Measurements from ENCODE around the gene KMT5B. TPM values are rescaled to one million over a fixed set of nuclear protein-coding genes. Genes with fewer than 3 reads are reported as not detected.

KMT5B gene
- total and polyA plus RNA-seq, 2 of the 13 experiments (the other 11 are each of a cell fraction or from before 2014, with no cell fraction given): 17.6 to 23.7 TPM

DNA sequence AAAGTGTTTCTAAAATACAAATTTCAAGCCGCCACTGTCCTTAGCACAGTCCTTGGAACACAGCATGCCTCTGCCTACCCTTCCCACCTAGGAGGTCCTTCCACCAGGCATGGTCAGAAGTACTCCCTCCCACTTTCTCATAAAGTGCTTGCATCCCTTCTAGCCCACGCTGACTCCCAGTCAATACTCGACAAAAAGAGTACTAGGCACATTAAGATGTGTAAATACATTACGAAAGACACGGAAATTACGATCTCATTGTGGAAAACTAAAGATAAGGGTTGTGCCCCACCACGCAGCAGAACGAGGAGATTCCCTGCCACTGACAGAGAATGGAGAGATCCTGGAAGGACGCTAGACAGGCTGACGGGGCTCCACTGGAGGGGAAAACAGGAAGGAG, 105.4 kb downstream of the KMT5B start:
- H3K4me3 ChIP-seq (replicated peaks in 1 of 3; ENCODE audit: insufficient read depth in 1 of 3, low read depth in 2 of 3, low read length in 3 of 3): 0 out of 6 replicates have a peak overlapping the region, but pooled peaks of 1 of the 3 experiments have one; percentile 2
- WGBS (ENCODE audit: low lambda C conversion rate): 22% methylated on average over 10 of the region's 10 CpGs
- BruUV-seq (replicated peaks): no TSS peak
- in situ Hi-C loops (cut with HindIII; ENCODE audit: extremely low pct_ligation_motif_present, low pct_unique_long_range_greater_than_20kb) (no loop called here), intact Hi-C loops (cut with micrococcal nuclease; ENCODE audit: unreplicated experiment) (no loop called here)
- ChIA-PET POLR2A (interaction anchor here (0.7 to 1.7 kb wide), 6 partner anchors 11 to 101 kb away, joined by 3 to 10 read pairs (median 4); partner anchors contain the start of gene CHKA), CTCF (ENCODE audit: low intra/inter-chr PET ratio, low total read pairs) (no interaction called here)
- no peaks in the 10 kb centered on the region for H3K27me3 ChIP-seq (ENCODE audit: control insufficient read depth in 1 of 2, insufficient read depth in 2 of 2, low read length in 2 of 2)
- H3K9ac ChIP-seq (ENCODE audit: insufficient read depth, low read depth, low read length): 0 out of 2 replicates have a peak overlapping the region, but pooled peaks have one; percentile 3
- peaks cover 10 to 24% of the 10 kb centered on the region in 2 experiments; a peak in 4 of 5 replicates for H3K36me3 ChIP-seq (replicated peaks in 1 of 2; ENCODE audit: control insufficient read depth in 1 of 2, insufficient read depth in 2 of 2, low read length in 2 of 2)
- H3K4me1 ChIP-seq (ENCODE audit: insufficient read depth, low read length): peaks cover 97% of the 10 kb centered on the region
- H3K27ac ChIP-seq (ENCODE audit: extremely low read length, insufficient read depth, low read length): peak overlapping the region; percentile 79
- FAIRE-seq (no peak), DNase-seq (ENCODE audit: low spot score) (peak; percentile 59), ATAC-seq (peak; percentile 42)
- H2AFZ ChIP-seq (ENCODE audit: low read length): no peak overlapping the region
- H4K20me1 ChIP-seq (ENCODE audit: insufficient read depth, low read length): peaks cover 39% of the 10 kb centered on the region
- H3K4me2 ChIP-seq (ENCODE audit: low read depth, low read length): peak overlapping the region; percentile 43
- no peaks in the 10 kb centered on the region for H3K9me3 ChIP-seq (ENCODE audit: low read length)
- peaks cover 95% of the 10 kb centered on the region for H3K79me2 ChIP-seq (ENCODE audit: insufficient read depth, low read length)
- TF ChIP-seq ZNF563 (CRISPR knock-in tag; IDR thresholded peaks at IDR 0.05) (no peak), SOX5 (CRISPR knock-in tag; IDR thresholded peaks at IDR 0.05; ENCODE audit: borderline replicate concordance) (peak; percentile 49; the same call in 1 of the 2 replicates), ZNF619 (CRISPR knock-in tag; IDR thresholded peaks at IDR 0.05) (no peak), KAT8 (CRISPR knock-in tag; IDR thresholded peaks at IDR 0.05) (peak; percentile 42; the same call in 1 of the 2 replicates), SOX6 (IDR thresholded peaks at IDR 0.05) (no peak), SOX6 (CRISPR knock-in tag; IDR thresholded peaks at IDR 0.05) (peak; percentile 70), EP300 (IDR thresholded peaks at IDR 0.05; ENCODE audit: low read depth in 2 of 2, low read length in 2 of 2) (no peak; a peak in 1 of 4 replicates), EP300 (CRISPR knock-in tag; IDR thresholded peaks at IDR 0.05; ENCODE audit: borderline replicate concordance) (0 out of 2 replicates have a peak, but pooled peaks have one; percentile 26), BCL6 (CRISPR knock-in tag; IDR thresholded peaks at IDR 0.05) (peak; percentile 58; the same call in 1 of the 2 replicates), RBM39 (IDR thresholded peaks at IDR 0.05; ENCODE audit: low read depth, low read length, poor library complexity, severe bottlenecking) (no peak), TFAP4 (IDR thresholded peaks at IDR 0.05; ENCODE audit: borderline replicate concordance, low read depth) (no peak), NCOA2 (CRISPR knock-in tag; IDR thresholded peaks at IDR 0.05) (peak; percentile 64), KDM5A (IDR thresholded peaks at IDR 0.05; ENCODE audit: borderline replicate concordance, low read length) (no peak), SMARCC2 (IDR thresholded peaks at IDR 0.05) (no peak), PAXIP1 (CRISPR knock-in tag; conservative IDR thresholded peaks at IDR 0.05) (peak; percentile 48; the same call in 1 of the 2 replicates)

Measured in HepG2 (cell line).